ENCODE measurements around the gene PNPLA5.

Gene PNPLA5

GRCh38 chr22:43886231-43886630, 5.6 kb downstream of the PNPLA5 start:
- peaks cover 3% of the 10 kb centered on the region for H3K79me1 ChIP-seq (ENCODE audit: low read depth, low read length)
- H3K4me2 ChIP-seq (ENCODE audit: insufficient read depth, low read length, poor library complexity, severe bottlenecking): no peak overlapping the region
- peaks cover 0 to 3% of the 10 kb centered on the region in 2 donors for H3K4me1 ChIP-seq (ENCODE audit: control insufficient read depth in 2 of 2, insufficient read depth in 1 of 2, low read depth in 1 of 2, low read length in 2 of 2)
- no peaks in the 10 kb centered on the region for H3K9me3 ChIP-seq (replicated peaks in 1 of 2; ENCODE audit: control insufficient read depth in 2 of 2, insufficient read depth in 1 of 2, low read depth in 1 of 2, low read length in 2 of 2)
- no peak overlapping the region for H3K27ac ChIP-seq (replicated peaks; ENCODE audit: low read length)
- H3K18ac ChIP-seq (ENCODE audit: low read length): no peak overlapping the region
- H3K9ac ChIP-seq (ENCODE audit: low read depth, low read length, poor library complexity): no peak overlapping the region
- H2BK5ac ChIP-seq (ENCODE audit: low read length): no peak overlapping the region
- H3K27me3 ChIP-seq (ENCODE audit: control insufficient read depth in 3 of 3, insufficient read depth in 3 of 3, low read depth in 1 of 3, low read length in 3 of 3): peaks cover 5 to 50% (median 19%) of the 10 kb centered on the region in 3 experiments
- H3K23ac ChIP-seq (ENCODE audit: low read depth, low read length, poor library complexity): no peak overlapping the region
- no CpG with 5 or more reads among the region's 8 CpGs for WGBS, 2 donors (ENCODE audit: extremely low coverage in 2 of 2, insufficient read length in 2 of 2, insufficient replicate concordance in 1 of 2)
- no peaks in the 10 kb centered on the region for H3K36me3 ChIP-seq (replicated peaks in 1 of 2; ENCODE audit: control insufficient read depth in 2 of 2, insufficient read depth in 2 of 2, low read length in 2 of 2)
- no peak overlapping the region for H2BK15ac ChIP-seq (ENCODE audit: low read length)
- no peak overlapping the region for H4K91ac ChIP-seq (ENCODE audit: low read depth, low read length, poor library complexity)
- no peak overlapping the region for H2AK5ac ChIP-seq (ENCODE audit: low read depth, low read length)
- H2BK12ac ChIP-seq (ENCODE audit: low read length): no peak overlapping the region
- H4K8ac ChIP-seq (ENCODE audit: low read depth, low read length): no peak overlapping the region
- H3K4me3 ChIP-seq (ENCODE audit: low read length in 2 of 2): no peak overlapping the region
- H3K4ac ChIP-seq (ENCODE audit: low read length): no peak overlapping the region
- no peak overlapping the region for H2AFZ ChIP-seq (ENCODE audit: low read length)
- H3K14ac ChIP-seq (ENCODE audit: low read length): no peak overlapping the region
- DNase-seq (ENCODE audit: low spot score): no peak
- H2BK120ac ChIP-seq (ENCODE audit: low read depth, low read length): no peak overlapping the region

- H2AK5ac ChIP-seq (ENCODE audit: low read depth, low read length): no peak overlapping the region
- no peak overlapping the region for H3K18ac ChIP-seq (ENCODE audit: low read length)
- H3K36me3 ChIP-seq (replicated peaks in 1 of 2; ENCODE audit: control insufficient read depth in 2 of 2, insufficient read depth in 2 of 2, low read length in 2 of 2): no peaks in the 10 kb centered on the region
- H3K23ac ChIP-seq (ENCODE audit: low read depth, low read length, poor library complexity): no peak overlapping the region
- peaks cover 1 to 50% (median 15%) of the 10 kb centered on the region in 3 experiments for H3K27me3 ChIP-seq (ENCODE audit: control insufficient read depth in 3 of 3, insufficient read depth in 3 of 3, low read depth in 1 of 3, low read length in 3 of 3)
- no peak overlapping the region for H2AFZ ChIP-seq (ENCODE audit: low read length)
- peaks cover 5% of the 10 kb centered on the region for H3K79me1 ChIP-seq (ENCODE audit: low read depth, low read length)
- H3K27ac ChIP-seq (replicated peaks; ENCODE audit: low read length): no peak overlapping the region
- H4K91ac ChIP-seq (ENCODE audit: low read depth, low read length, poor library complexity): no peak overlapping the region
- no peak overlapping the region for H2BK120ac ChIP-seq (ENCODE audit: low read depth, low read length)
- H2BK15ac ChIP-seq (ENCODE audit: low read length): no peak overlapping the region
- no peaks in the 10 kb centered on the region for H3K4me1 ChIP-seq (ENCODE audit: control insufficient read depth in 2 of 2, insufficient read depth in 1 of 2, low read depth in 1 of 2, low read length in 2 of 2)
- H3K14ac ChIP-seq (ENCODE audit: low read length): no peak overlapping the region
- no peak overlapping the region for H3K9ac ChIP-seq (ENCODE audit: low read depth, low read length, poor library complexity)
- DNase-seq (ENCODE audit: low spot score): no peak
- H3K4ac ChIP-seq (ENCODE audit: low read length): no peak overlapping the region
- no peak overlapping the region for H2BK12ac ChIP-seq (ENCODE audit: low read length)
- no peak overlapping the region for H4K8ac ChIP-seq (ENCODE audit: low read depth, low read length)
- no peak overlapping the region for H3K4me2 ChIP-seq (ENCODE audit: insufficient read depth, low read length, poor library complexity, severe bottlenecking)
- H2BK5ac ChIP-seq (ENCODE audit: low read length): no peak overlapping the region
- H3K9me3 ChIP-seq (replicated peaks in 1 of 2; ENCODE audit: control insufficient read depth in 2 of 2, insufficient read depth in 1 of 2, low read depth in 1 of 2, low read length in 2 of 2): no peaks in the 10 kb centered on the region
- no peak overlapping the region for H3K4me3 ChIP-seq (ENCODE audit: low read length in 2 of 2)
- WGBS, 2 donors (ENCODE audit: extremely low coverage in 2 of 2, insufficient read length in 2 of 2, insufficient replicate concordance in 1 of 2): no CpG with 5 or more reads among the region's 6 CpGs
These were observed 6.0 kb downstream of the PNPLA5 start for GRCh38 chr22:43885786-43886185.

- Histone ChIP-seq H3K14ac (ENCODE audit: low read length) (no peak overlapping the region), H3K4me2 (ENCODE audit: insufficient read depth, low read length, poor library complexity, severe bottlenecking) (no peak overlapping the region), H3K79me1 (ENCODE audit: low read depth, low read length) (peaks cover 5% of the 10 kb centered on the region), H2BK5ac (ENCODE audit: low read length) (no peak overlapping the region), H3K4ac (ENCODE audit: low read length) (no peak overlapping the region), H3K9me3 (replicated peaks in 1 of 2; ENCODE audit: control insufficient read depth in 2 of 2, insufficient read depth in 1 of 2, low read depth in 1 of 2, low read length in 2 of 2) (no peaks in the 10 kb centered on the region), H2BK15ac (ENCODE audit: low read length) (no peak overlapping the region), H3K4me1 (ENCODE audit: control insufficient read depth in 2 of 2, insufficient read depth in 1 of 2, low read depth in 1 of 2, low read length in 2 of 2) (no peaks in the 10 kb centered on the region), H2AFZ (ENCODE audit: low read length) (no peak overlapping the region), H3K18ac (ENCODE audit: low read length) (peak overlapping the region; percentile 11), H3K4me3 (ENCODE audit: low read length in 2 of 2) (no peak overlapping the region), H3K27ac (replicated peaks; ENCODE audit: low read length) (no peak overlapping the region), H2BK12ac (ENCODE audit: low read length) (no peak overlapping the region), H2BK120ac (ENCODE audit: low read depth, low read length) (no peak overlapping the region), H3K27me3 (ENCODE audit: control insufficient read depth in 3 of 3, insufficient read depth in 3 of 3, low read depth in 1 of 3, low read length in 3 of 3) (peaks cover 0 to 45% (median 10%) of the 10 kb centered on the region in 3 experiments), H3K23ac (ENCODE audit: low read depth, low read length, poor library complexity) (peak overlapping the region; percentile 39), H3K36me3 (replicated peaks in 1 of 2; ENCODE audit: control insufficient read depth in 2 of 2, insufficient read depth in 2 of 2, low read length in 2 of 2) (no peaks in the 10 kb centered on the region), H3K9ac (ENCODE audit: low read depth, low read length, poor library complexity) (no peak overlapping the region), H2AK5ac (ENCODE audit: low read depth, low read length) (peak overlapping the region; percentile 62), H4K91ac (ENCODE audit: low read depth, low read length, poor library complexity) (no peak overlapping the region), H4K8ac (ENCODE audit: low read depth, low read length) (no peak overlapping the region)
- DNase-seq (ENCODE audit: low spot score): no peak
- WGBS, 2 donors (ENCODE audit: extremely low coverage in 2 of 2, insufficient read length in 2 of 2, insufficient replicate concordance in 1 of 2): no CpG with 5 or more reads among the region's 7 CpGs
These were observed 6.5 kb downstream of the PNPLA5 start for GRCh38 chr22:43885319-43885671.

GRCh38 chr22:43884600-43885318, 7.1 kb downstream of the PNPLA5 start:
- Histone ChIP-seq H3K4me1 (ENCODE audit: control insufficient read depth in 2 of 2, insufficient read depth in 1 of 2, low read depth in 1 of 2, low read length in 2 of 2) (no peaks in the 10 kb centered on the region), H3K23ac (ENCODE audit: low read depth, low read length, poor library complexity) (no peak overlapping the region), H2BK15ac (ENCODE audit: low read length) (no peak overlapping the region), H3K18ac (ENCODE audit: low read length) (no peak overlapping the region), H2BK120ac (ENCODE audit: low read depth, low read length) (no peak overlapping the region), H2AK5ac (ENCODE audit: low read depth, low read length) (no peak overlapping the region), H3K36me3 (replicated peaks in 1 of 2; ENCODE audit: control insufficient read depth in 2 of 2, insufficient read depth in 2 of 2, low read length in 2 of 2) (no peaks in the 10 kb centered on the region), H2BK5ac (ENCODE audit: low read length) (no peak overlapping the region), H2BK12ac (ENCODE audit: low read length) (no peak overlapping the region), H4K8ac (ENCODE audit: low read depth, low read length) (no peak overlapping the region), H3K4ac (ENCODE audit: low read length) (no peak overlapping the region), H3K14ac (ENCODE audit: low read length) (no peak overlapping the region), H3K9ac (ENCODE audit: low read depth, low read length, poor library complexity) (no peak overlapping the region), H3K27ac (replicated peaks; ENCODE audit: low read length) (no peak overlapping the region), H3K27me3 (ENCODE audit: control insufficient read depth in 3 of 3, insufficient read depth in 3 of 3, low read depth in 1 of 3, low read length in 3 of 3) (peaks cover 0 to 39% (median 5%) of the 10 kb centered on the region in 3 experiments), H3K9me3 (replicated peaks in 1 of 2; ENCODE audit: control insufficient read depth in 2 of 2, insufficient read depth in 1 of 2, low read depth in 1 of 2, low read length in 2 of 2) (no peaks in the 10 kb centered on the region), H2AFZ (ENCODE audit: low read length) (peak overlapping the region; percentile 33), H3K79me1 (ENCODE audit: low read depth, low read length) (peaks cover 5% of the 10 kb centered on the region), H3K4me3 (ENCODE audit: low read length in 2 of 2) (no peak overlapping the region), H4K91ac (ENCODE audit: low read depth, low read length, poor library complexity) (no peak overlapping the region), H3K4me2 (ENCODE audit: insufficient read depth, low read length, poor library complexity, severe bottlenecking) (no peak overlapping the region)
- no CpG with 5 or more reads among the region's 18 CpGs for WGBS, 2 donors (ENCODE audit: extremely low coverage in 2 of 2, insufficient read length in 2 of 2, insufficient replicate concordance in 1 of 2)
- DNase-seq (ENCODE audit: low spot score): peak; percentile 54

Measured in neuronal stem cell (in vitro differentiated cells).